IPS-NIHi11 (cell line): ENCODE data around the gene ULK3.

Experiments
- DNase-seq: peaks from one replicate; pipeline ENCODE4 v3.0.0; 2012; ENCODE audit warnings: mixed read lengths, low spot score

ULK3 gene

GRCh38 chr15:74867466-74868038, 24.6 kb upstream of the ULK3 start:
- no peak for DNase-seq

- DNase-seq: no peak
These were observed 23.1 kb upstream of the ULK3 start for GRCh38 chr15:74866090-74866489.

GRCh38 chr15:74865316-74865715, 22.4 kb upstream of the ULK3 start:
- DNase-seq: no peak

GRCh38 chr15:74864296-74864695, 21.3 kb upstream of the ULK3 start:
- DNase-seq: no peak

GRCh38 chr15:74863239-74864056, 20.5 kb upstream of the ULK3 start:
- DNase-seq: no peak

GRCh38 chr15:74858369-74858740, 15.4 kb upstream of the ULK3 start:
- no peak for DNase-seq

- DNase-seq: no peak
These were observed 14.9 kb upstream of the ULK3 start for GRCh38 chr15:74857671-74858368.

- no peak for DNase-seq
These were observed 14.2 kb upstream of the ULK3 start for GRCh38 chr15:74857082-74857655.

- DNase-seq: no peak
These were observed 13.6 kb upstream of the ULK3 start for GRCh38 chr15:74856537-74856936.

- DNase-seq: no peak
These were observed 12.9 kb upstream of the ULK3 start for GRCh38 chr15:74855857-74856256.

GRCh38 chr15:74854453-74855022, 11.6 kb upstream of the ULK3 start:
- no peak for DNase-seq

GRCh38 chr15:74851960-74852359, 9.0 kb upstream of the ULK3 start:
- DNase-seq: no peak

- no peak for DNase-seq
These were observed 7.4 kb upstream of the ULK3 start for GRCh38 chr15:74850393-74850792.

GRCh38 chr15:74847432-74847831, 4.5 kb upstream of the ULK3 start:
- no peak for DNase-seq

- DNase-seq: no peak
These were observed 2.6 kb upstream of the ULK3 start for GRCh38 chr15:74845581-74845980.

- no peak for DNase-seq
These were observed 2.2 kb upstream of the ULK3 start for GRCh38 chr15:74845208-74845568.

GRCh38 chr15:74844319-74845207, 1.6 kb upstream of the ULK3 start:
- no peak for DNase-seq

- no peak for DNase-seq
These were observed 939 bp upstream of the ULK3 start for GRCh38 chr15:74843891-74844299.

- no peak for DNase-seq
These were observed 481 bp upstream of the ULK3 start for GRCh38 chr15:74843445-74843828.

- DNase-seq: no peak
These were observed 1.0 kb downstream of the ULK3 start for GRCh38 chr15:74841891-74842373.
